GM18951 (cell line): ENCODE data around the gene ITGB7.
"Not testable (repeated sequence)": the region's sequence is repeated elsewhere in the genome, so short reads cannot be mapped to it uniquely, and the experiment has no call there.

Experiments
- POLR2A ChIP-seq: IDR thresholded peaks from 4 replicates; pipeline ENCODE4 v1.6.1; 2011; ENCODE audit warnings: mild to moderate bottlenecking; ENCODE audit not compliant: insufficient read length, insufficient read depth; ENCODE audit errors: extremely low read depth
- in situ Hi-C: fragments of 300-500 bp; cut with MboI; formaldehyde crosslinking; loops from one replicate; pipeline ENCODE4 v1.12.0; 2022; ENCODE audit warnings: low sequenced_read_pairs, mixed read lengths, inconsistent platforms; ENCODE audit not compliant: unreplicated experiment

The ITGB7 gene

GRCh38 chr12:53208435-53208834, 1.4 kb upstream of the ITGB7 start:
- in situ Hi-C loops: no loop called here
- no peak for TF ChIP-seq POLR2A

- in situ Hi-C loops: no loop called here
- TF ChIP-seq POLR2A: peak; percentile 67
Observed at GRCh38 chr12:53205747-53206419, 1.2 kb downstream of the ITGB7 start.

- no peak for TF ChIP-seq POLR2A
- in situ Hi-C loops: no loop called here
Observed at GRCh38 chr12:53204351-53204750, 2.7 kb downstream of the ITGB7 start.

- in situ Hi-C loops: not testable (repeated sequence)
Observed at GRCh38 chr12:53202316-53202715, 4.7 kb downstream of the ITGB7 start.

GRCh38 chr12:53201639-53202038, 5.4 kb downstream of the ITGB7 start:
- in situ Hi-C loops: no loop called here
- no peak for TF ChIP-seq POLR2A

GRCh38 chr12:53201177-53201541, 5.9 kb downstream of the ITGB7 start:
- TF ChIP-seq POLR2A: no peak

GRCh38 chr12:53200458-53201176, 6.4 kb downstream of the ITGB7 start:
- TF ChIP-seq POLR2A: no peak
- in situ Hi-C loops: no loop called here

More at GRCh38 chr12:53201177-53201541, 5.9 kb downstream of the ITGB7 start:
- in situ Hi-C loops: no loop called here

- in situ Hi-C loops: no loop called here
- no peak for TF ChIP-seq POLR2A
Observed at GRCh38 chr12:53200107-53200457, 7.0 kb downstream of the ITGB7 start.

- no peak for TF ChIP-seq POLR2A
- in situ Hi-C loops: no loop called here
Observed at GRCh38 chr12:53199700-53200099, 7.4 kb downstream of the ITGB7 start.

- TF ChIP-seq POLR2A: no peak
- in situ Hi-C loops: no loop called here
Observed at GRCh38 chr12:53198486-53199110, 8.5 kb downstream of the ITGB7 start.

GRCh38 chr12:53197011-53197640, 9.9 kb downstream of the ITGB7 start:
- TF ChIP-seq POLR2A: peak; percentile 5
- in situ Hi-C loops: no loop called here

- in situ Hi-C loops: no loop called here
- TF ChIP-seq POLR2A: no peak
Observed at GRCh38 chr12:53196486-53196885, 10.6 kb downstream of the ITGB7 start.

- TF ChIP-seq POLR2A: no peak
- in situ Hi-C loops: no loop called here
Observed at GRCh38 chr12:53195516-53196420, 11.3 kb downstream of the ITGB7 start.
